Mesothelial cell of epicardium (in vitro differentiated cells): ENCODE data around the gene NOTCH1. TPM values are rescaled to one million over a fixed set of nuclear protein-coding genes. Genes with fewer than 3 reads are reported as not detected.

Source experiments
- DNase-seq, 2 experiments: peaks; one replicate each; pipeline ENCODE4 v3.0.0; 2021; ENCODE audit warnings: low spot score in 2 of 2; ENCODE audit not compliant: unreplicated experiment in 2 of 2
- H3K27ac Mint-ChIP-seq: 2 replicates; pipeline ENCODE4 v1.8.0; 2021; ENCODE audit warnings: mixed read lengths
- H3K27me3 Mint-ChIP-seq: 2 replicates; pipeline ENCODE4 v1.8.0; 2021; ENCODE audit warnings: low read depth, mixed read lengths
- H3K36me3 Mint-ChIP-seq: 2 replicates; pipeline ENCODE4 v1.8.0; 2021; ENCODE audit warnings: mixed read lengths
- H3K4me1 Mint-ChIP-seq: 2 replicates; pipeline ENCODE4 v1.8.0; 2021; ENCODE audit warnings: mixed read lengths
- H3K4me3 Mint-ChIP-seq: 2 replicates; pipeline ENCODE4 v1.8.0; 2021; ENCODE audit warnings: mild to moderate bottlenecking, moderate library complexity, mixed read lengths
- H3K9me3 Mint-ChIP-seq: 2 replicates; pipeline ENCODE4 v1.8.0; 2021; ENCODE audit warnings: mixed read lengths
- total RNA-seq: library from RNA; stranded (reverse); gene quantifications from 3 replicates; pipeline ENCODE4 v1.2.1, GENCODE V29; 2021
- TF ChIP-seq, protein P1 (sequence below): fragments of 200-600 bp; sonication (generic); IDR thresholded peaks from one replicate; pipeline ENCODE4 v1.5.0; 2021; ENCODE audit warnings: antibody characterized with exemption; ENCODE audit not compliant: unreplicated experiment

The NOTCH1 gene
- total RNA-seq, 1 donor from 2014 or later = 107 TPM

DNA sequence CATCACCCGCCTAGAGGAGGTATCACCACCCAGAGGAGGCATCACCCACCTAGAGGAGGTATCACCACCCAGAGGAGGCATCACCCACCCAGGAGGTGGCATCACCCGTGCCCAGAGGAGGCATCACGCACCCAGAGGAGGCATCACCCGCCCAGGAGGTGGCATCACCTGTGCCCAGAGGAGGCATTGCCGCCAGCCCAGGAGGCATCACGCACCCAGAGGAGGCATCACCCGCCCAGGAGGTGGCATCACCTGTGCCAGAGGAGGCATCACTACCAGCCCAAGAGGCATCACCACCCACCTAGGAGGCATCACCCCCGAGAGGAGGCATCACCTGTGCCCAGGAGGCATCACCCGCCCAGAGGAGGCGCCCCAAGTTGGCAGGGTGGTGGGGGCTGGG is 2.6 kb downstream of the NOTCH1 start:
- Mint-ChIP-seq H3K9me3 (no peaks in the 10 kb centered on the region), H3K4me1 (peaks cover 44% of the 10 kb centered on the region), H3K4me3 (peak overlapping the region; percentile 85), H3K27me3 (no peaks in the 10 kb centered on the region), H3K27ac (peak overlapping the region; percentile 16), H3K36me3 (no peaks in the 10 kb centered on the region)
- DNase-seq = no peak
- TF ChIP-seq, protein P1, sequence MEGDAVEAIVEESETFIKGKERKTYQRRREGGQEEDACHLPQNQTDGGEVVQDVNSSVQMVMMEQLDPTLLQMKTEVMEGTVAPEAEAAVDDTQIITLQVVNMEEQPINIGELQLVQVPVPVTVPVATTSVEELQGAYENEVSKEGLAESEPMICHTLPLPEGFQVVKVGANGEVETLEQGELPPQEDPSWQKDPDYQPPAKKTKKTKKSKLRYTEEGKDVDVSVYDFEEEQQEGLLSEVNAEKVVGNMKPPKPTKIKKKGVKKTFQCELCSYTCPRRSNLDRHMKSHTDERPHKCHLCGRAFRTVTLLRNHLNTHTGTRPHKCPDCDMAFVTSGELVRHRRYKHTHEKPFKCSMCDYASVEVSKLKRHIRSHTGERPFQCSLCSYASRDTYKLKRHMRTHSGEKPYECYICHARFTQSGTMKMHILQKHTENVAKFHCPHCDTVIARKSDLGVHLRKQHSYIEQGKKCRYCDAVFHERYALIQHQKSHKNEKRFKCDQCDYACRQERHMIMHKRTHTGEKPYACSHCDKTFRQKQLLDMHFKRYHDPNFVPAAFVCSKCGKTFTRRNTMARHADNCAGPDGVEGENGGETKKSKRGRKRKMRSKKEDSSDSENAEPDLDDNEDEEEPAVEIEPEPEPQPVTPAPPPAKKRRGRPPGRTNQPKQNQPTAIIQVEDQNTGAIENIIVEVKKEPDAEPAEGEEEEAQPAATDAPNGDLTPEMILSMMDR = no peak

DNA sequence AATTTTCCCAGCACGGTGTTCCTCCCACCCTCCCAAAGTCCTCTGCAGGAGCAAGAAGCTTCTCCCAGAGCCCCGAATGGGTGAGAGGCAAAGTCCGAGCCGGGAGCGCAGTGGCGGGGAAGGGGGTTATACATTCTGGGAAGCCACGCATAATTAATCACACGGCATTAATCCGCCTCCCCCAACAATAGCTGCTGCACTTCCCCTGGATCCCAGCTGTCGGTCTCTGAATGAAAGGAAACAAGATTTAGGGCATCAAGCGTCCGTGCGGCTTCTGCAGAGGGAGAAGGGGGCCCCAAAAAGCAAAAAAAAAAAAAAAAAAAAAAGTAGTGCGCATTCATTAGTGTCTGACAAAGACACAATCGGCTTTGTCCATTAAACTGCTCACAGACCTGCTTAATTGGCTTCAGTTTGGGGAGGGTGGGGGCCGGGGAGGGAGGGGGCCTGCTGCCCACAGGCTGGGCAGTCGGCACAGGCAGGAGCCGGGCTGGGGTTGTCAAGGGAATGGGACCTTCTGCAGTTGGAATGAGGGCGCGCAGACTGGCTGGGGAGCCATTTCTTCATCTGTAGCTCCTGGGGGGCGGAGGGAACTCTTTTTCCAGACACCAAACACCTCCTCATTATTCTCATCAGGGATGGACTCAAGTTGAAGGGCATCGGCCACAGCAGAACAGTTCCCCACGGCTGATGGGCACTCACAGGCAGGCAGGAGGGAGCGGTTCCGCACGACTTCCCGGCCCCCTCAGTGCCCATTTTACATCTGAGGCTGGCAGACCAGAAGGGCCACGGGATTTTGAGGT is 3.4 kb downstream of the NOTCH1 start:
- TF ChIP-seq, protein P1 = no peak
- H3K9me3 Mint-ChIP-seq = no peaks in the 10 kb centered on the region
- no peaks in the 10 kb centered on the region for H3K27me3 Mint-ChIP-seq
- DNase-seq = no peak
- H3K4me1 Mint-ChIP-seq = peaks cover 36% of the 10 kb centered on the region
- peak overlapping the region; percentile 85 for H3K4me3 Mint-ChIP-seq
- no peaks in the 10 kb centered on the region for H3K36me3 Mint-ChIP-seq
- no peak overlapping the region for H3K27ac Mint-ChIP-seq

DNA sequence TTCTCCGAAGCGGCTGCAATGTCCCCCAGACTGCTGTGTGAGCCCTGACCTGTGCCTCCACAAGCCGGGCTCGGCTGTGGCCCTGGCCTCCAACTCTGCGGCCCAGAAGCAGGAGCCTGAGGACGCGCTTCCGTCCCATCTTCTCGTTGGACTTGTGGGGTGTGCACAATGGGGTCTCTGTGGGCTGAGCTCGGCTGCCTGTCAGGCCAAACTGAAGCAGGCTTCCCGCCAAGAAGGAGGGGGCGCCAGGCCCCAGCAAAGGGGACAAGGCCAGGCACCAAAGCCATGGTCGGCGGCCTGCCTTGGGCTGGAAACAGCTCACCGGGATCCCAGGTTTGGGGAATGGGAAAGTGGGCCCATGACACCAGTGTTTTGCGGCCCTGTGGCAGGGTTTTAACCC is 4.1 kb downstream of the NOTCH1 start:
- no peaks in the 10 kb centered on the region for H3K27me3 Mint-ChIP-seq
- TF ChIP-seq, protein P1 = no peak
- H3K36me3 Mint-ChIP-seq = no peaks in the 10 kb centered on the region
- H3K4me1 Mint-ChIP-seq = peaks cover 30% of the 10 kb centered on the region
- H3K4me3 Mint-ChIP-seq = no peak overlapping the region
- H3K27ac Mint-ChIP-seq = no peak overlapping the region
- H3K9me3 Mint-ChIP-seq = no peaks in the 10 kb centered on the region
- DNase-seq = no peak

DNA sequence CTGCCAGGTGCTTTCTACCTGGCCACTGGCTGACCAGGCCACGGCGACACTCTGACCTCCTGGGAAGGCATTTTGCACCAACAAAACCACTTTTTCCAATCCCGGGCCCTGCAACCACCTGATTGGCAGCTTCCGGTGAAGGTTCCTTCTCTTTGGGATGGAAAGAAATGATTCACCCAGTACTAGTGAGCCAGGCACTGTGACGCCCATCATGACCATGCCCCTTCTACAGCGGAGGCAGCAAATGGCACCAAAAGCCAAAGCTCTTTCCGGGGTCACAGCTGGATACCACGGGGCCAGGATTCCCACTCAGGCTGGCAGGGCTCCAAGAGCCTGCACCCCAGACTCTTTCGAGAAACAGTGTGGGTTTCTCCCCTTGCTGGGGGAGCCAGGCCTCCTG is 4.7 kb downstream of the NOTCH1 start:
- H3K4me1 Mint-ChIP-seq = peaks cover 29% of the 10 kb centered on the region
- H3K4me3 Mint-ChIP-seq = no peak overlapping the region
- no peaks in the 10 kb centered on the region for H3K36me3 Mint-ChIP-seq
- DNase-seq = no peak
- no peaks in the 10 kb centered on the region for H3K27me3 Mint-ChIP-seq
- TF ChIP-seq, protein P1 = no peak
- H3K9me3 Mint-ChIP-seq = no peaks in the 10 kb centered on the region
- H3K27ac Mint-ChIP-seq = no peak overlapping the region

DNA sequence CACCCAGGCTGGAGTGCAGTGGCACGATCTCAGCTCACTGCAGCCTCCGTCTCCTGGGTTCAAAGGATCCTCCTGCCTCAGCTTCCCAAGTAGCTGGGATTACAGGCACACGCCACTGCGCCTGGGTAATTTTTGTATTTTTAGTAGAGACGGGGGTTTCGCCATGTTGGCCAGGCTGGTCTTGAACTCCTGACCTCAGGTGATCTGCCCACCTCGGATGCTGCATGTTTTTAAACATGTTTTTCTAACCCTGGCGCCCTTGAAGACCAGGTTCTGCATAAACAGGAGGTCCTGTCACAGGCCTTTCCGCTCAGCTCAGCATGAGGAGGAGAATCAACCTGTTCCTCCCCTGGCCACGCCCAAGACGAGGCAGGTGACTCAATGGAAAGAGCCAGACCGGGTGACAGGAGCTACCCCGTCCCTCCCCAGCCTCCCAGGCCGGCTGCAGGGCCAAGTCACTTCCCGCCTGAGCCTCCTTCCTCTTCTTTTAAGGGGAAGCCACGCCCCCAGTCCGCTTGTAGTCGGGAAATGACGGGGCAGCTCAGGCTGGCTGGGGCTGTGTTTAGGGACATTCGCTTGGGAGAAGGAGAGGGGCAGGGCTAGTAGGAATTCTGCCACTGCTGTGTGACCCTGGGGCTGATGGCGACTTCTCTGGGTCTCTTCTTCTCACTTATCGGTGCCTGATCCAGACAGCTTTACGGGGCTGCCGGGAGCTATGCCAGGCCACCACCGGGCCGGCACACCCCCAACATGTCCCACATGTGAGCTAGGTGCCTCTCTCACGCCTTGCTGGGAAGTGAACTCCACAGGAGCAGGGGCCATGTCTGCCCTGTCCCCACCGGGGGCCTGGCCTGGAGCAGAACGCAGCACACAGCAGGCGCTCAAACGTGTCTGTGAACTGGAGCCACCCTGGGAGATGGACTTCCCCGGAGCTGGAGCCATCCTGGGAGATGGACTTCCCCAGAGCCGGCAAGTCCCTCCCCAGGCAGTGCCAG is 6.1 kb downstream of the NOTCH1 start:
- no peaks in the 10 kb centered on the region for H3K27me3 Mint-ChIP-seq
- no peaks in the 10 kb centered on the region for H3K9me3 Mint-ChIP-seq
- H3K36me3 Mint-ChIP-seq = no peaks in the 10 kb centered on the region
- peak overlapping the region; percentile 25 for H3K27ac Mint-ChIP-seq
- H3K4me1 Mint-ChIP-seq = peaks cover 29% of the 10 kb centered on the region
- H3K4me3 Mint-ChIP-seq = no peak overlapping the region
- TF ChIP-seq, protein P1 = no peak
- no peak for DNase-seq
